HL-60 (cell line): ENCODE results near the gene RNF26.

Experiments
- CTCF ChIP-seq: IDR thresholded peaks from one replicate; pipeline ENCODE4 v1.5.1; 2011; ENCODE audit warnings: low read length, control low read depth, inconsistent platforms; ENCODE audit not compliant: insufficient read depth
- GABPA ChIP-seq: IDR thresholded peaks from 2 replicates; pipeline ENCODE4 v1.6.1; 2012; ENCODE audit warnings: low read depth
- POLR2AphosphoS5 ChIP-seq: IDR thresholded peaks from 2 replicates; pipeline ENCODE4 v1.6.1; 2012; ENCODE audit warnings: low read depth
- SPI1 ChIP-seq: IDR thresholded peaks from 2 replicates; pipeline ENCODE4 v1.6.1; 2012; ENCODE audit warnings: low read depth, mild to moderate bottlenecking, borderline replicate concordance
- TF ChIP-seq, protein P1 (sequence below): IDR thresholded peaks from 2 replicates; pipeline ENCODE4 v1.6.1; 2012; ENCODE audit warnings: low read depth; ENCODE audit not compliant: insufficient replicate concordance

DNA sequence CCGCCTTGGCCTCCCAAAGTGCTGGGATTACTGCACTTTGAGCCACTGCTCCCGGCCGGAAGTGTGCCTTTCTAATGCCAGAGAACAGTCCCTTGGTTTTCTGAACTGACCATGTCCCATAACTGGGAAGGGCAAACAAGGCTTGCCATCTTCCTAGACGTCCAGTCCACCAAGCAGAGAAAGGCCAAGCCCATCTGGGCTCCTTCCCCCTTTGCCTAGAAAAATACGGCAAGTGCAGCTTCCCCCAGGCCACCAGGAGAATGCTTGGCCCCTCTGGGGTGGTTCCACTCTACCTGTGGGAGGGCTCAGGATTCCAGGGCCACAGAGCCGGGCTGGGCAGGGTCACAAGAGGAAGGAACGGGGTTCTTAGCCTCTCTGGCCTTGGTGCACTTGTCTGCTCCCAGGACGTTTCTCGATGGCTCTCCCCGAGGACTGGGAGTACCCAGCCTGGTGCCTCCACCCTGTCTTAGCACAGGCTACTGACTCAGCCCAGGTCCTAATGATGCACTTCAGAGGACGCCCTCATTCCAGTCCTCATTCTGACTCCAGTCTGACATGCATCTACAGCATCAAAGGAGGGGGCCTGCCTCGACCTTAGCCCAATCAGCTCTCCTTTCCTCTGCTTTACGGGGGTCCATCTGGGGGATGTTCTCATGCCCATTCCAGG is 46.0 kb downstream of the RNF26 start:
- TF ChIP-seq CTCF (no peak), POLR2AphosphoS5 (no peak), GABPA (no peak), SPI1 (no peak)
- TF ChIP-seq, protein P1, sequence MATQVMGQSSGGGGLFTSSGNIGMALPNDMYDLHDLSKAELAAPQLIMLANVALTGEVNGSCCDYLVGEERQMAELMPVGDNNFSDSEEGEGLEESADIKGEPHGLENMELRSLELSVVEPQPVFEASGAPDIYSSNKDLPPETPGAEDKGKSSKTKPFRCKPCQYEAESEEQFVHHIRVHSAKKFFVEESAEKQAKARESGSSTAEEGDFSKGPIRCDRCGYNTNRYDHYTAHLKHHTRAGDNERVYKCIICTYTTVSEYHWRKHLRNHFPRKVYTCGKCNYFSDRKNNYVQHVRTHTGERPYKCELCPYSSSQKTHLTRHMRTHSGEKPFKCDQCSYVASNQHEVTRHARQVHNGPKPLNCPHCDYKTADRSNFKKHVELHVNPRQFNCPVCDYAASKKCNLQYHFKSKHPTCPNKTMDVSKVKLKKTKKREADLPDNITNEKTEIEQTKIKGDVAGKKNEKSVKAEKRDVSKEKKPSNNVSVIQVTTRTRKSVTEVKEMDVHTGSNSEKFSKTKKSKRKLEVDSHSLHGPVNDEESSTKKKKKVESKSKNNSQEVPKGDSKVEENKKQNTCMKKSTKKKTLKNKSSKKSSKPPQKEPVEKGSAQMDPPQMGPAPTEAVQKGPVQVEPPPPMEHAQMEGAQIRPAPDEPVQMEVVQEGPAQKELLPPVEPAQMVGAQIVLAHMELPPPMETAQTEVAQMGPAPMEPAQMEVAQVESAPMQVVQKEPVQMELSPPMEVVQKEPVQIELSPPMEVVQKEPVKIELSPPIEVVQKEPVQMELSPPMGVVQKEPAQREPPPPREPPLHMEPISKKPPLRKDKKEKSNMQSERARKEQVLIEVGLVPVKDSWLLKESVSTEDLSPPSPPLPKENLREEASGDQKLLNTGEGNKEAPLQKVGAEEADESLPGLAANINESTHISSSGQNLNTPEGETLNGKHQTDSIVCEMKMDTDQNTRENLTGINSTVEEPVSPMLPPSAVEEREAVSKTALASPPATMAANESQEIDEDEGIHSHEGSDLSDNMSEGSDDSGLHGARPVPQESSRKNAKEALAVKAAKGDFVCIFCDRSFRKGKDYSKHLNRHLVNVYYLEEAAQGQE = no peak
